HFF-Myc (cell line): Measurements from ENCODE around the gene CKB.

Experiments
- DNase-seq: peaks from one replicate; pipeline ENCODE4 v3.0.0-alpha.2; 2011; ENCODE audit warnings: low read depth; ENCODE audit errors: extremely low read depth
- H3K4me3 ChIP-seq: replicated peaks from 2 replicates; pipeline ENCODE4 v1.5.1; 2011; ENCODE audit warnings: low read depth, mild to moderate bottlenecking, control low read depth, low read length
- CTCF ChIP-seq: IDR thresholded peaks from 2 replicates; pipeline ENCODE4 v1.5.1; 2012; ENCODE audit warnings: mild to moderate bottlenecking, low read depth, low read length, control low read depth; ENCODE audit errors: missing control alignments

Gene CKB

GRCh38 chr14:103532216-103533136 lies 9.8 kb upstream of the CKB start:
- no peak for DNase-seq
- no peak for TF ChIP-seq CTCF
- no peak overlapping the region for H3K4me3 ChIP-seq

- TF ChIP-seq CTCF: no peak
- no peak for DNase-seq
Observed at GRCh38 chr14:103531421-103532215, 9.0 kb upstream of the CKB start.

GRCh38 chr14:103530831-103531230 lies 8.2 kb upstream of the CKB start:
- no peak for DNase-seq
- TF ChIP-seq CTCF: no peak
- peak overlapping the region; percentile 98 for H3K4me3 ChIP-seq

More at GRCh38 chr14:103531421-103532215, 9.0 kb upstream of the CKB start:
- no peak overlapping the region for H3K4me3 ChIP-seq

GRCh38 chr14:103530390-103530789 lies 7.8 kb upstream of the CKB start:
- no peak for TF ChIP-seq CTCF
- no peak for DNase-seq
- peak overlapping the region; percentile 98 for H3K4me3 ChIP-seq

- DNase-seq: no peak
- H3K4me3 ChIP-seq: peak overlapping the region; percentile 98
- TF ChIP-seq CTCF: no peak
Observed at GRCh38 chr14:103529383-103530365, 7.0 kb upstream of the CKB start.

GRCh38 chr14:103528587-103529382 lies 6.2 kb upstream of the CKB start, which contains the start of gene TRMT61A:
Gene TRMT61A (plus strand): TSS chr14:103529196. CDS start chr14:103529979, 783 bp downstream.
- DNase-seq: peak; percentile 80
- H3K4me3 ChIP-seq: peak within 1 kb of the TSS; percentile 98
- TF ChIP-seq CTCF: no peak
